Activated naive CD8-positive, alpha-beta T cell treated with anti-CD3 and anti-CD28 coated beads, Interleukin-2, amount 50 U/mL, for 16 hours (primary cell): ENCODE results near the gene GRID2.

Experiments used
- DNase-seq: peaks from one replicate; pipeline ENCODE4 v3.0.0-alpha.2; 2020; ENCODE audit warnings: low read depth, low spot score

GRID2 gene

GRCh38 chr4:92961881-92962280 lies 658.1 kb downstream of the GRID2 start:
- no peak for DNase-seq

DNA sequence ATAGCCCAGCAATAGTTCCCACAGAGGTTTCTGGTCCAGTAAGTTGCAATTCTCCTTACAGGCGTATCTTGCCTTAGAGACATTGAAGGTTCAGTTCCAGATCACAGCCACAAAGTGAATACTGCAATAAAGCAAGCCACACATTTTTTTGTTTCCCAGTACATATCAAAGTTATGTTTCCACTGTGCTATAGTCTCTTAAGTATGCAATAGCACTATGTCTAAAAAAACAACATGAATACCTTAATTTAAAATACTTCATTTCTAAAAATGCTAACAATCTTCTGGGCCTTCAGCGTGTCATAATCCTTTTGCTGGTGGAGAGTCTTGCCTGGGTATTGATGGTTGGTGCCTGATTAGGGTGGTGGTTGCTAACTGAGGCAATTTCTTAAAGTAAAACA lies 659.1 kb downstream of the GRID2 start:
- DNase-seq, result no peak

DNA sequence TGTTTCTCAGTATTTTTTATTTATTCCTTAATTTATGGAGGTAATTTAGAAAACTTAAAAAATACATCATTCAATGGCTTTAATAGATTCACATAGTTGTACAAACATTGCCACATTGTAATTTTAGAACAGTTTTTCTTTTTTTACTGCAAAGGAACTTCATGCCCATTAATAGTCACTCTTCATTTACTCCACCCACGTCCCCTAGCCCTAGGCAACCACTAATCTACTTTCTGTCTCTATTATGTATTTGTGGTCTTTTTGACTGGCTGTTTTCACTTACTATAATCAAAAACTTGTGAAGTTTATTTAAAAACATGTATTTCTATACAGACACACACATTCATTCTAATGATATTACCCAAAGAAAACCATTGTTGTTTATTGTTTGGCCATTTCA lies 664.8 kb downstream of the GRID2 start:
- no peak for DNase-seq

DNA sequence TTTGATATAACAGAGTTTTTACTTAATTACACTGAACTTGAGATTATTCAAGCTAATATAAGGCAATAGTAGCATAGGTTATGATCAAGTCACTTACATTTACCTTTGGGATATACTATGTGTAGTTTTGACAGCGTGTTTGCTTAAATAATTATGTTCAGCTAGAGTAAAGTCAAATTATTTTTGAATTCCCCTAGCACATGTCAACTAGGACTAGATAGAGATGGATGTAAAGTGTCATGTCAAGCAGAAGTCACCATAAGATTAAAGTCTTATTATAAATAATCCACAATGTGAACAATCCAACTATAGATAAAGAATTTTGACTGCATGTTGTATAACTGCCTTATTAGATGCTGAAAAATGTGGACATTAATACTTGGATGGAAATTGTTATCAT lies 665.2 kb downstream of the GRID2 start:
- DNase-seq, result no peak

DNA sequence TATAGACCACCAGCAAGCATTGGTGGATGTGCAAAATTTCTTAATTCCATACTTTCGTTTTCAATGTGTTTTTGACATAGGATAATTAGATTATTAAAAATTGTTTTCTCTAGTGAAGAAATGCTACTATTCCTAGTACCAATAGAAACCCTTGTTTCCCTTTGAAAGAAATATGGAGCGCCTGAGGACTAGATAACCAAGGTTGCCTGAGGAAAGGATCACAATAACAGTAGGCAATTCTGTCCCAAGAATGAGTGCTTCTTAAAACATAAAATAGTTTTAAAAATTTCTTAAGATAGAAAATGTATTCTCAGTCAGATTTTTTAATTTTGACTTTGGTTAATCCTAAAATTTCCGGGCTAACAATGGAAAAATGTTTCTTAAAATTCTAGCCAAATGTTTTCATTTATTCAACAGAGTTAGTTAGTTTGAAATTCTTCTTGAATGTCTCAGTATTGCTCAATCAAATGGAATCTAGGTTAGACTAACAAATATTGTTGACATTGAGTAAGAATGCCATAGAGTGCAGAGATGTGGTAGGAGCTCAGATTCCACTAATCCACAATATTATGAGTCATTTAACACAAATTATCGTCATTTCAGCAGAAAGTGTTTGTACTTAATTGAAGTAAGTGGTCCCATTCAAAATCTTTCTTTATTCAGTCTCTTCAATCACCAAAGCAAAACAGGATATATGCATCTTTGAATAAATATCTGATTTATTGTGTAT lies 666.0 kb downstream of the GRID2 start:
- DNase-seq, result no peak

DNA sequence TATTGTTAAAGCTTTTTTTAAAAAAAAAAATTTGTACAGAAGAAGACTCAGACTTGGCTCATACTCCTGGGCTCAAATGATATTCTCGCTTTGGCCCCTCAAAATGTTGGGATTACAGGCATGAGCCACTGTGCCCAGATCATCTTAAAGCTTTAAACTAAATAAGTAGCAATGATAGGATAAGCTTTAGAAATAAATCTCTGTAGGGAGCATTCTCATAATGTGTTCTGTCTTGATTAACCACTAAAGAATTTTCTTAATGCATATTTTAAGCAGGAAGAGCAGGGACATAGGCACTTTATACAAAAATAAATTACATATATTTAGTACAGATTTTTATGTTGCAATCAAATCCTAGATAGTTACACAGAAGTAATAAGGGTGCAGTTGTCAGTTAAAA lies 667.2 kb downstream of the GRID2 start:
- DNase-seq, result no peak

DNA sequence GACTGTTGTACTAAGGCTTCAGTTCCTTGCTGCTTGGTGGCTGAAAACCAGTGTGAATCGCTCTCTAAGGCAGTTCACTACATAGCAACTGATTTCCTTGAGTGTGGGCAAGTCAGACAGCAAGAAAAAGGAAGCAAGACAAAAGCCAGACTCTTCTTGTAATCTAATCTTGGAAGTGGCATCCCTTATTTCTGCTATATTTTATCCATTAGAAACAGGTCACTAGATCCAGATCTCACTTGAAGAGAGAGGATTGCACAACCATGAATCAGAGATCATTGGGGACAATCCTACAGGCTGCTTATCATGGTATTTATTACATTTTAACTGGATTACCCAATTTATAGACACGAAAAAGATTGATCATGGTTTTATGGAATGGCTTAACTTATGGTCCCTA lies 684.5 kb downstream of the GRID2 start:
- no peak for DNase-seq

DNA sequence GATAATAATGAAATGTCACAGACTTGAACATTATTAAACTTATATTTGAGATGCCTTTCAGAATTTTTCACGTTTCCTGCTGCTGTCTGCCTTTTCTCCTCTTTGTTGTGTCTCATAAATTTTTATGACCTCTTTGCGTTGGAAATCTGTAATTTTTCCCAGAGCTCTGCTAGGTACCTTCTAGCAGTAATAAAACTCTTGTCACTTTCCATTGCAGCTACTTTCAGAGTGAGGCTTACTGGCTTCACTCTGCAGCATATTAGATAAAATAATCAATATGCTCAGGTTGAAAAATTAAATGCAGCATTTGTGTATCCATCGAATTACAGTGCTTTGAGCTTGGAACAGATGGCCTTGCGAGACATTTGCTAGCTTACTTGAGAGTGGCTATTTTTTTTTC lies 689.0 kb downstream of the GRID2 start:
- no peak for DNase-seq

DNA sequence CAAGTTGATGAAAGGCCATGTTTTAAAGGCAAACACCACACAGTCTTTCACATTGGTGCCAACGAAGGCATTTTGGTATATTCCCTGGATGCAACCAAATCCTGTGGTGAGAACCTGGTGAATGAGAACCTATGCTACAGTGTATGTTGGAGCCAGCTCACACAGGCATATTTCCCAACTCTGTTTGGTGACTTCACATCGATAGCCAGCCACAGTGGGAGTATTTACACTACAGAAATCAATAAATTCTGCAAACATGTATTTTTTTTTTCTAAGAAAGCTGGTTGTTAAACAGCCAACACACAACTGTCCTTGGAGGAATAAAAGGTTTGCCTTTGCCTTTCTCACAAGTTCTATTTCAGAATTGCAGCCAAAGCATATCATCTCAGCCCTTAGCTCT lies 691.0 kb downstream of the GRID2 start:
- no peak for DNase-seq

GRCh38 chr4:92996533-92996932 lies 692.8 kb downstream of the GRID2 start:
- DNase-seq, result no peak

DNA sequence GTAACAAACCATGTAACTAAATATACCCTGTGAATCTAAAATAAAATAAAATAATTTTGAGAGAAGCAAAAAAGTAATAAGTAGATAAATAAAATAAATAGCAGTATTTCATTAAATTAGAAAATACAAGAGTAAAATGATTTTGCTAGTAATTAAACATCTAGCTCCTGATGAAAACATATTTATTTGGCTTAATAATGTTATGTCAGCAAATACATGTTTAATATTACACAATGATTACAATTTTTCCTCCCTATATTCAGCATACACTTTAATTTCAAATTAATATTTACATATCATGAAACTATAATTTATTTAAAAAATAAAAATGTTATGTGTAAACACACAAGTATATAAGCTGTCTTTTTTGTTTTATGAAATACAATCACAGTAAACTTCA lies 697.1 kb downstream of the GRID2 start:
- DNase-seq, result no peak

DNA sequence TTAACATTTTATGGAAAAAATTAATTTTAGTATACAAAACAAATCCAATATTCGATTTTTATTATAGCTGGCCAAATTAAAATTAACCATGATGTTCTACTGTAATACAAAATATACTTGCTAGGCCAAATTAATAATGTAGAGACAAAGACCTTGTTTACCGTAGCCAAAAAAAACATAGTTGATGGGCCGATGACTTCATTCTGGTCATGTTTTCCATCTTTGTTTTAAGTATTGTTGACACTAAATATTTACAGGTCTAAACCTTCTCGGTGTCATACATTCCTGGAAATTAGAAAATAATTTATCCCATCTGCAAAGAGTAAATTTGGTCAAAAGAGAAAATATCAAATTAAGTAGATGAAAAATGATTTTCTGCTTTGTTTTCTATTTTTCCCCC lies 698.5 kb downstream of the GRID2 start:
- no peak for DNase-seq

GRCh38 chr4:93016350-93016749 lies 712.6 kb downstream of the GRID2 start:
- DNase-seq, result no peak

GRCh38 chr4:93018243-93018642 lies 714.5 kb downstream of the GRID2 start:
- no peak for DNase-seq

DNA sequence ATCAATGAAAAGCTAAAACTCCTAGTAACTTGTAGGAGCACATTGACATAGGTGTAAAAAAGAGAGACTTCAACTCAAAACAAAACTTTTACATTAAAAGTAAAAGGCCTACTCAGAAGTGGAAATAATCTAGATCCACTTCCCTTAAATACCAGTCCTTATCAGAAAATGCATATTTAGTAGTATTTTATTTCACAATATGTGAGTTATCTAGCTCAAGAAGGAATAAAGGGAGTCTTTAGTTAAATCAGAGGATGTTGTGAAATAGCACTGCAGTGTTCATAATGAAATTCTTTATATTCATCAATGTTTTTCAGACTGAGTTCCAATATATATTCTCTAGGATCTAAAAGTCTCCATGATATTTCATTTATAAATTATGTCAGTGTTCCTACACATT lies 715.0 kb downstream of the GRID2 start:
- DNase-seq, result no peak

DNA sequence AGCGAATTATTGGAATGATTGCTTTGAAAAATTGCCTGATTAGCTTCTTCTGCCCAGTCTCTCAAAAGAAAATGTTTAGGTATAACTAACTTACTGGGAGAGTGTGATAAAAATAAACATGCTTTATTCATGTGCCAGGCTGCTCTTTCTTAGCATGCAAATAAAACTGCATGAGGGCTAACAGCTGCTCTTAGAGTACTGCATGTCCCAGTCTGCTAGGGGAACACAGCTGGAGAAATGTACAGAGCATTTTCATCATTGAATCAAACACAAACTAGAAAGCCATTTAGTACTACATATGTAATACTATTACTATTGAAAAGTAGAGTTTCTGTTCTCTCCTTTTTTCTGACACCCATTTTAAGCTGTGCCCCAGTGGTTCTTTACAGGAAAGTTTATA lies 726.0 kb downstream of the GRID2 start:
- DNase-seq, result no peak

GRCh38 chr4:93030670-93031069 lies 726.9 kb downstream of the GRID2 start:
- DNase-seq, result no peak

DNA sequence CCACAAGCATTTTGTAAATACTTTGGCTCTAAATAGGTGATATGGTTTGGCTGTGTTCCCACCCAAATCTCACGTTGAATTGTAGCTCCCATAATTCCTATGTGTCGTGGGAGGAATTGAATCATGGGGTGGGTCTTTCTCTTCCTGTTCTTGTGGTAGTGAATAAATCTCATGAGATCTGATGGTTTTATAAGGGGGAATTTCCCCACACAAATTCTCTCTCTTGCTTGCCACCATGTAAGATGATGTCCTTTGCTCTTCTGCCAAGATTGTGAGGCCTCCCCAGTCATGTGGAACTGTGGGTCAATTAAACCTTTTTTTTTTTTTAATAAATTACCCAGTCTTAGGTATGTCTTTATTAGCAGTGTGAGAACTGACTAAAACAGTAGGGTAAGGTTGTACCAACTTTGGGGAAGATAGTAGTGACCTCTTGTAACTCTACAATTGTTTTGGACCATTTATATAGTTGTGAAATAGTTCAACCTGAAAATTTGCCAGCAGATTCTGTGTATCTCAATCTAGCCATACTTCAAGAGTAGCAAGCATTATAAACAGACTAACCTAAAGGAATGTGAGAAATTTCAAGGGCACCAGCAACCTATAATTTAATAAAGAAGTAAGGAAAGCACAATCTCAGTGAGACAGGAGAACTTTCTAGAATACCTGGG lies 727.8 kb downstream of the GRID2 start:
- no peak for DNase-seq

GRCh38 chr4:93042746-93043145 lies 739.0 kb downstream of the GRID2 start:
- no peak for DNase-seq

DNA sequence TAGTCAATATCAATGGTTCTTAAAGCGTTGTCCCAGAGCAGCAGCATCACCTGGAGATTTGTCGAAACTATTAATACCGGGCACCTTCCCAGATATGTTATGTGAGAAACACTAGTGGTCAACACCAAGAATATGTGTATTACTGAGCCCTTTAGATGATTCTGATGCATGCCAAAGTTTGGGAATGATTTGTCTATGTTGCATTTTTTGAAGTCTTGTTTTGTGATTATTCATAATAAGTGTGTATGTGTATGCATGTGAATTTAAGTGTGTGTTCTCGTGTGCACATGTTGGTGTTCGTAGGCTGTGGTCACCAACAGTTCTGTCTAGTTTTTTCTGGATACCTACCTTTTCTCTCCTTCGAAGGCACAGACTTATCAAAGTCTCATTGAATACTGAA lies 749.4 kb downstream of the GRID2 start:
- no peak for DNase-seq

- no peak for DNase-seq
These were observed 758.1 kb downstream of the GRID2 start for GRCh38 chr4:93061826-93062225.

DNA sequence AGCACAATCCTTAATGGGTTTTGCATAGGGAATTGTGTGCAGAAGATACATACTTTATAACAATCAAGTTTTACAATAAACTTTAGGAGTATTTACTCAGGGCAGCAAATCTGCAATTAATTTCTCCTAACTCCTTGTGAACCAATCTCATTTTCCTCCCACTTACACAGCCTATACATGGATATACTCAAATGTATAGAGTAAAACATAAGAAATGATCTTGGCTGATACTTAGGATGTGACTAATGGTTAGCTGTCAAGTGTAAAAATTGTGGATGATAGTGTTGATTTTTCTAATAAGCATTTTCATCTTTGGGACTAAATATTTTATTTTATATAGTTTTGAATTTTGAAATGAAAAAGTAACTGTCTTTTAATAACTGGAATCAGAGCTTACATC lies 759.6 kb downstream of the GRID2 start:
- DNase-seq, result no peak

DNA sequence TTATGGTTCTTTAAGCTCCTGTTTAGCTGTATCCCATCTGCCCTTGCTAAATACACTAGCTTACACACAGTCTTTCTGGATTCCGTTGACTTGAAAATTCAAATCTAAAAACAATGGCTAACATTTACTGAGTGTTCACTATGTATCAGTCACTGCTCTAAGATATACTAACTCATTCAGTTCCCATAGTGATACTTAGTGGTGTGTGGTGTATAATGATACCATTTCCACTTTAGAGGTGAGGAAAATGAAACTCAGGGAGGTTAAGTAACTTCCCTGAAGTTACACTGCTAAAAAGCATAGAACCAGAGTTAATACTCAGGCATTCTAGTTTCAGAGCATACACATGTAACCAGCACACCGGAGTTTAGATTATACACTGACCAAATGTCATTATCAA lies 762.0 kb downstream of the GRID2 start:
- no peak for DNase-seq

DNA sequence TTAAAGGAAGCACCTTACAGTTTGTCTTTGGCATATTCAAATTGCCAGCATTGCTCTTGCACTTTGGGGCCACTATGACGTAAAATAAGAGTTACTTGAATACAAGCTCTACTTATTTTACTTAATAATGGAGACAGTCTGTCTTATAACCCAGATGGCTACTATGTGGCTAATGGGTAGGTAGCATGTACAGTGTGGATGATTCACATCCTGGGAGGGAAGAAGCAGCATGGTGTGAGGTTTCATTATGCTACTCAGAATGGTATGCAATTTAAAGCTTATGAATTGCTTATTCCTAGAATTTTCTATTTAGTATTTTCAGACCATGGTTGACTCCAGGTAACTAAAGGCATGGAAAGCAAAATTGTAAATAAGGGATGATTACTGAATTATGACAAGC lies 763.0 kb downstream of the GRID2 start:
- no peak for DNase-seq
